Measurements from ENCODE around the gene ZNF469. TPM values are rescaled to one million over a fixed set of nuclear protein-coding genes. Genes with fewer than 3 reads are reported as not detected.

Gene ZNF469
- total and polyA plus RNA-seq, 2 of the 13 experiments (the other 11 are each of a cell fraction or from before 2014, with no cell fraction given), result not detected

DNA sequence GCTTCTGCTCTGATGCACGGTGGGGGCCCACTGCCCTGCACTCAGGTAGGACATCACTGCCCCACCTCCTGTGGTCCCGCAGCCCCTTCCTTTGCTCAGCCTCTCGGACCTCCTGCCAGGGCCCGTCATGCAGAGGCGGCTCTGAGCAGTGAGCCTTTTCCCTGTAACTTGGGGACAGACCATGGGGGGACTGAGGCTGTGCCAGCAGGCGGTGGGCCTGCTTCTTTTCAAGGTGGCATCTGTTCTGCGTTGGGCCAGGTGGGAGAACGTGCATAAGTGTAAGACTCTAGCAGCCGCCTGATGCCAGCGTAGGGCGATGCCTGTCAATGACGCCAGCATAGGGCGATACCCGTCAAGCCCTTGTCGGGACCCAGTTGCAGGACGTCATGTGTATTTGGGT lies 40.3 kb upstream of the ZNF469 start (continued):
- TF ChIP-seq, protein P1, sequence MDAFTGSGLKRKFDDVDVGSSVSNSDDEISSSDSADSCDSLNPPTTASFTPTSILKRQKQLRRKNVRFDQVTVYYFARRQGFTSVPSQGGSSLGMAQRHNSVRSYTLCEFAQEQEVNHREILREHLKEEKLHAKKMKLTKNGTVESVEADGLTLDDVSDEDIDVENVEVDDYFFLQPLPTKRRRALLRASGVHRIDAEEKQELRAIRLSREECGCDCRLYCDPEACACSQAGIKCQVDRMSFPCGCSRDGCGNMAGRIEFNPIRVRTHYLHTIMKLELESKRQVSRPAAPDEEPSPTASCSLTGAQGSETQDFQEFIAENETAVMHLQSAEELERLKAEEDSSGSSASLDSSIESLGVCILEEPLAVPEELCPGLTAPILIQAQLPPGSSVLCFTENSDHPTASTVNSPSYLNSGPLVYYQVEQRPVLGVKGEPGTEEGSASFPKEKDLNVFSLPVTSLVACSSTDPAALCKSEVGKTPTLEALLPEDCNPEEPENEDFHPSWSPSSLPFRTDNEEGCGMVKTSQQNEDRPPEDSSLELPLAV (CRISPR knock-in tag; conservative IDR thresholded peaks at IDR 0.05; ENCODE audit: low read depth), result no peak
- TF ChIP-seq, protein P2, sequence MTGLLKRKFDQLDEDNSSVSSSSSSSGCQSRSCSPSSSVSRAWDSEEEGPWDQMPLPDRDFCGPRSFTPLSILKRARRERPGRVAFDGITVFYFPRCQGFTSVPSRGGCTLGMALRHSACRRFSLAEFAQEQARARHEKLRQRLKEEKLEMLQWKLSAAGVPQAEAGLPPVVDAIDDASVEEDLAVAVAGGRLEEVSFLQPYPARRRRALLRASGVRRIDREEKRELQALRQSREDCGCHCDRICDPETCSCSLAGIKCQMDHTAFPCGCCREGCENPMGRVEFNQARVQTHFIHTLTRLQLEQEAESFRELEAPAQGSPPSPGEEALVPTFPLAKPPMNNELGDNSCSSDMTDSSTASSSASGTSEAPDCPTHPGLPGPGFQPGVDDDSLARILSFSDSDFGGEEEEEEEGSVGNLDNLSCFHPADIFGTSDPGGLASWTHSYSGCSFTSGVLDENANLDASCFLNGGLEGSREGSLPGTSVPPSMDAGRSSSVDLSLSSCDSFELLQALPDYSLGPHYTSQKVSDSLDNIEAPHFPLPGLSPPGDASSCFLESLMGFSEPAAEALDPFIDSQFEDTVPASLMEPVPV (CRISPR knock-in tag; IDR thresholded peaks at IDR 0.05), result no peak
- TF ChIP-seq YEATS4 (CRISPR knock-in tag; IDR thresholded peaks at IDR 0.05; ENCODE audit: borderline replicate concordance) (no peak), ZNF354B (CRISPR knock-in tag; IDR thresholded peaks at IDR 0.05) (no peak), CEBPB (IDR thresholded peaks at IDR 0.05; ENCODE audit: borderline replicate concordance, low read depth, low read length) (no peak), HOXD1 (CRISPR knock-in tag; IDR thresholded peaks at IDR 0.05) (no peak), STAG1 (CRISPR knock-in tag; IDR thresholded peaks at IDR 0.05) (no peak), ZBTB42 (CRISPR knock-in tag; IDR thresholded peaks at IDR 0.05) (no peak), RCOR2 (CRISPR knock-in tag; IDR thresholded peaks at IDR 0.05) (no peak), POLR2A (IDR thresholded peaks at IDR 0.05; ENCODE audit: insufficient read depth in 1 of 2, low read depth in 2 of 2, low read length in 2 of 2) (no peak), ZSCAN30 (CRISPR knock-in tag; IDR thresholded peaks at IDR 0.05) (no peak)
- TF ChIP-seq, protein P3, sequence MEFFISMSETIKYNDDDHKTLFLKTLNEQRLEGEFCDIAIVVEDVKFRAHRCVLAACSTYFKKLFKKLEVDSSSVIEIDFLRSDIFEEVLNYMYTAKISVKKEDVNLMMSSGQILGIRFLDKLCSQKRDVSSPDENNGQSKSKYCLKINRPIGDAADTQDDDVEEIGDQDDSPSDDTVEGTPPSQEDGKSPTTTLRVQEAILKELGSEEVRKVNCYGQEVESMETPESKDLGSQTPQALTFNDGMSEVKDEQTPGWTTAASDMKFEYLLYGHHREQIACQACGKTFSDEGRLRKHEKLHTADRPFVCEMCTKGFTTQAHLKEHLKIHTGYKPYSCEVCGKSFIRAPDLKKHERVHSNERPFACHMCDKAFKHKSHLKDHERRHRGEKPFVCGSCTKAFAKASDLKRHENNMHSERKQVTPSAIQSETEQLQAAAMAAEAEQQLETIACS (CRISPR knock-in tag; IDR thresholded peaks at IDR 0.05), result no peak
- TF ChIP-seq, protein P4, sequence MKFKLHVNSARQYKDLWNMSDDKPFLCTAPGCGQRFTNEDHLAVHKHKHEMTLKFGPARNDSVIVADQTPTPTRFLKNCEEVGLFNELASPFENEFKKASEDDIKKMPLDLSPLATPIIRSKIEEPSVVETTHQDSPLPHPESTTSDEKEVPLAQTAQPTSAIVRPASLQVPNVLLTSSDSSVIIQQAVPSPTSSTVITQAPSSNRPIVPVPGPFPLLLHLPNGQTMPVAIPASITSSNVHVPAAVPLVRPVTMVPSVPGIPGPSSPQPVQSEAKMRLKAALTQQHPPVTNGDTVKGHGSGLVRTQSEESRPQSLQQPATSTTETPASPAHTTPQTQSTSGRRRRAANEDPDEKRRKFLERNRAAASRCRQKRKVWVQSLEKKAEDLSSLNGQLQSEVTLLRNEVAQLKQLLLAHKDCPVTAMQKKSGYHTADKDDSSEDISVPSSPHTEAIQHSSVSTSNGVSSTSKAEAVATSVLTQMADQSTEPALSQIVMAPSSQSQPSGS (CRISPR knock-in tag; IDR thresholded peaks at IDR 0.05), result no peak
